IMR-90 (cell line): ENCODE results near the gene LRRC8B. TPM values are rescaled to one million over a fixed set of nuclear protein-coding genes. Genes with fewer than 3 reads are reported as not detected.

Source experiments
- ATAC-seq: fragments of 200-7000 bp; cut with Tn5 transposase; 2 replicates; pipeline ENCODE4 v1.9.1; 2020; ENCODE audit warnings: low read depth, mild to moderate bottlenecking, moderate library complexity
- BruUV-seq: library from RNA; stranded (reverse); fragments of 400-500 nt; replicated peaks from 2 replicates; lab custom pipeline; 2021; lab: Mats Ljungman, UMichigan
- CTCF ChIA-PET: fragments of 300-600 bp; formaldehyde crosslinking; extraction: SDS; loops from one replicate; lab custom pipeline; 2021; ENCODE audit warnings: antibody characterized with exemption; lab: Yijun Ruan, JAX
- POLR2A ChIA-PET: fragments of 300-600 bp; sonication (Branson Sonifier 250); formaldehyde crosslinking; loops from one replicate; lab custom pipeline; 2022; ENCODE audit warnings: antibody characterized with exemption; ENCODE audit not compliant: unreplicated experiment; lab: Charles Lee
- DNase-seq: peaks from one replicate; pipeline ENCODE4 v3.0.0; 2013
- H2AFZ ChIP-seq: replicated peaks from 2 replicates; pipeline ENCODE3; 2013; ENCODE audit warnings: low read length, mild to moderate bottlenecking; ENCODE audit not compliant: poor library complexity
- H2AK5ac ChIP-seq: 2 replicates; pipeline ENCODE4 v1.6.1; 2013; ENCODE audit warnings: low read depth, low read length, inconsistent platforms
- H2AK9ac ChIP-seq: replicated peaks from 2 replicates; pipeline ENCODE3; 2013; ENCODE audit warnings: mild to moderate bottlenecking, low read depth, low read length, moderate library complexity; ENCODE audit not compliant: poor library complexity
- H2BK120ac ChIP-seq: 2 replicates; pipeline ENCODE4 v1.6.1; 2013; ENCODE audit warnings: low read depth, low read length, inconsistent platforms
- H2BK15ac ChIP-seq: 3 replicates; pipeline ENCODE4 v1.6.1; 2013; ENCODE audit warnings: low read depth, low read length, inconsistent platforms
- H2BK20ac ChIP-seq: 2 replicates; pipeline ENCODE4 v1.6.1; 2013; ENCODE audit warnings: low read depth, mild to moderate bottlenecking, inconsistent platforms, low read length, moderate library complexity
- H2BK5ac ChIP-seq: 2 replicates; pipeline ENCODE4 v1.6.1; 2013; ENCODE audit warnings: mild to moderate bottlenecking, low read depth, low read length, inconsistent platforms; ENCODE audit not compliant: poor library complexity, severe bottlenecking
- H3K14ac ChIP-seq: replicated peaks from 2 replicates; pipeline ENCODE4 v1.6.1; 2013; ENCODE audit warnings: low read depth, low read length, inconsistent platforms
- H3K18ac ChIP-seq: 2 replicates; pipeline ENCODE4 v1.6.1; 2013; ENCODE audit warnings: low read depth, low read length, control low read depth
- H3K23ac ChIP-seq: 2 replicates; pipeline ENCODE4 v1.6.1; 2013; ENCODE audit warnings: low read depth, low read length, inconsistent platforms
- H3K27ac ChIP-seq: 2 replicates; pipeline ENCODE4 v1.5.1; 2013; ENCODE audit warnings: mild to moderate bottlenecking, control low read depth, low read length; ENCODE audit not compliant: insufficient read depth
- H3K27me3 ChIP-seq: 2 replicates; pipeline ENCODE4 v1.6.1; 2013; ENCODE audit warnings: low read length; ENCODE audit not compliant: control insufficient read depth, insufficient read depth
- H3K36me3 ChIP-seq: 2 replicates; pipeline ENCODE4 v1.6.1; 2013; ENCODE audit warnings: low read length, mixed read lengths; ENCODE audit not compliant: control insufficient read depth, insufficient read depth
- H3K4ac ChIP-seq: 2 replicates; pipeline ENCODE4 v1.6.1; 2013; ENCODE audit warnings: low read depth, low read length, inconsistent platforms
- H3K4me1 ChIP-seq: 2 replicates; pipeline ENCODE4 v1.6.1; 2013; ENCODE audit warnings: low read length, mixed read lengths; ENCODE audit not compliant: control insufficient read depth, insufficient read depth
- H3K4me2 ChIP-seq: 2 replicates; pipeline ENCODE4 v1.6.1; 2013; ENCODE audit warnings: low read depth, mild to moderate bottlenecking, control low read depth, low read length, moderate library complexity
- H3K4me3 ChIP-seq: 2 replicates; pipeline ENCODE4 v1.5.1; 2013; ENCODE audit warnings: low read depth, mild to moderate bottlenecking, control low read depth, low read length, moderate library complexity; ENCODE audit not compliant: insufficient read depth
- H3K56ac ChIP-seq: 2 replicates; pipeline ENCODE4 v1.6.1; 2013; ENCODE audit warnings: low read length, inconsistent platforms; ENCODE audit not compliant: insufficient read depth; ENCODE audit errors: extremely low read depth
- H3K79me1 ChIP-seq, 2 experiments: 2 replicates each; pipeline ENCODE4 v1.6.1; 2013; ENCODE audit warnings: low read length in 2 of 2, inconsistent platforms in 1 of 2, low read depth in 1 of 2
- H3K9ac ChIP-seq: 2 replicates; pipeline ENCODE4 v1.6.1; 2013; ENCODE audit warnings: low read depth, low read length, control low read depth
- H3K9me1 ChIP-seq: 2 replicates; pipeline ENCODE4 v1.6.1; 2013; ENCODE audit warnings: low read length, inconsistent platforms; ENCODE audit not compliant: insufficient read depth
- H3K9me3 ChIP-seq: 2 replicates; pipeline ENCODE4 v1.6.1; 2013; ENCODE audit warnings: low read length; ENCODE audit not compliant: control insufficient read depth, insufficient read depth
- H4K20me1 ChIP-seq: 2 replicates; pipeline ENCODE4 v1.6.1; 2013; ENCODE audit warnings: low read length, inconsistent platforms; ENCODE audit not compliant: insufficient read depth
- H4K5ac ChIP-seq: 2 replicates; pipeline ENCODE4 v1.6.1; 2013; ENCODE audit warnings: mild to moderate bottlenecking, low read depth, low read length, control low read depth
- H4K8ac ChIP-seq, 2 experiments: 2 replicates each; pipeline ENCODE4 v1.6.1; 2013; ENCODE audit warnings: low read depth in 2 of 2, low read length in 2 of 2, control low read depth in 1 of 2, inconsistent platforms in 1 of 2
- H4K91ac ChIP-seq: 2 replicates; pipeline ENCODE4 v1.6.1; 2013; ENCODE audit warnings: low read depth, low read length, inconsistent platforms; ENCODE audit not compliant: insufficient read depth
- BHLHE40 ChIP-seq: fragments of 150-350 bp; IDR thresholded peaks from 2 replicates; pipeline ENCODE4 v1.6.1; 2016; ENCODE audit warnings: mild to moderate bottlenecking, low read depth, low read length
- CEBPB ChIP-seq: IDR thresholded peaks from 2 replicates; pipeline ENCODE4 v1.6.1; 2012; ENCODE audit warnings: low read depth, low read length, improper control_type of control experiment
- CHD1 ChIP-seq: IDR thresholded peaks from 2 replicates; pipeline ENCODE4 v1.6.1; 2012; ENCODE audit warnings: low read depth, low read length, improper control_type of control experiment
- FOS ChIP-seq: fragments of 150-350 bp; IDR thresholded peaks from 2 replicates; pipeline ENCODE4 v1.6.1; 2016; ENCODE audit warnings: low read depth, low read length
- MAFK ChIP-seq: IDR thresholded peaks from 2 replicates; pipeline ENCODE4 v1.6.1; 2012; ENCODE audit warnings: low read depth, low read length, improper control_type of control experiment
- MAZ ChIP-seq: IDR thresholded peaks from 2 replicates; pipeline ENCODE4 v1.6.1; 2012; ENCODE audit warnings: low read depth, mild to moderate bottlenecking, low read length, improper control_type of control experiment, moderate library complexity, borderline replicate concordance
- MXI1 ChIP-seq: IDR thresholded peaks from 2 replicates; pipeline ENCODE4 v1.6.1; 2012; ENCODE audit warnings: low read depth, mild to moderate bottlenecking, low read length, moderate library complexity, borderline replicate concordance
- NFE2L2 ChIP-seq: fragments of 150-350 bp; IDR thresholded peaks from 2 replicates; pipeline ENCODE4 v1.6.1; 2016; ENCODE audit warnings: low read depth, mild to moderate bottlenecking, low read length
- POLR2A ChIP-seq: IDR thresholded peaks from 2 replicates; pipeline ENCODE4 v1.6.1; 2012; ENCODE audit warnings: mild to moderate bottlenecking, low read depth, low read length
- RAD21 ChIP-seq: IDR thresholded peaks from 2 replicates; pipeline ENCODE4 v1.6.1; 2012; ENCODE audit warnings: low read length, improper control_type of control experiment
- RCOR1 ChIP-seq: IDR thresholded peaks from 2 replicates; pipeline ENCODE4 v1.6.1; 2012; ENCODE audit warnings: mild to moderate bottlenecking, low read length, improper control_type of control experiment; ENCODE audit not compliant: insufficient replicate concordance
- RFX5 ChIP-seq: IDR thresholded peaks from 2 replicates; pipeline ENCODE4 v1.8.0; 2012; ENCODE audit warnings: low read depth, mild to moderate bottlenecking, low read length, moderate library complexity
- SMC3 ChIP-seq: fragments of 150-350 bp; IDR thresholded peaks from 2 replicates; pipeline ENCODE4 v1.6.1; 2016; ENCODE audit warnings: low read depth, mild to moderate bottlenecking, antibody characterized with exemption, low read length, moderate library complexity
- WGBS, 2 experiments: methylation state at CpG; one replicate each; pipeline versions ENCODE4 v1.1.5 to v1.1.7; 2013; ENCODE audit warnings: missing lambda C conversion rate in 2 of 2; ENCODE audit not compliant: insufficient read length in 1 of 2; ENCODE audit errors: extremely low coverage in 2 of 2; 5-methylcytosine and 5-hydroxymethylcytosine counted together
- dilution Hi-C: fragments of 300-500 bp; cut with HindIII; formaldehyde crosslinking; loops from one replicate; pipeline ENCODE4 v1.14.3; 2018; ENCODE audit warnings: low sequenced_read_pairs; ENCODE audit not compliant: unreplicated experiment
- in situ Hi-C: fragments of 300-500 bp; cut with MboI; formaldehyde crosslinking; loops from 3 replicates; pipeline ENCODE4 v1.14.3; 2019; ENCODE audit warnings: low sequenced_read_pairs, inconsistent platforms, mixed read lengths
- intact Hi-C: fragments of 100-400 bp; cut with micrococcal nuclease; formaldehyde crosslinking; loops from 2 replicates; pipeline ENCODE4 v1.10.0; 2022
- polyA plus RNA-seq, 3 experiments: library from polyadenylated mRNA; depleted of rRNA; stranded (reverse); fragments of >200 nt; gene quantifications; 2 replicates each; pipeline ENCODE4 v1.2.3, GENCODE V29; 2012; ENCODE audit warnings: low replicate concordance in 1 of 3
- total RNA-seq: library from RNA; depleted of rRNA; stranded (reverse); fragments of >200 nt; gene quantifications from 2 replicates; pipeline ENCODE4 v1.2.3, GENCODE V29; 2012
- TF ChIP-seq, protein P1 (sequence below): conservative IDR thresholded peaks from 2 replicates; pipeline ENCODE4 v1.5.1; 2012; ENCODE audit warnings: mild to moderate bottlenecking, low read depth, low read length, improper control_type of control experiment
- TF ChIP-seq, protein P2 (sequence below): fragments of 150-350 bp; IDR thresholded peaks from 2 replicates; pipeline ENCODE4 v1.6.1; 2017; ENCODE audit warnings: mild to moderate bottlenecking, antibody characterized with exemption, low read length, low read depth
- TF ChIP-seq, protein P3 (sequence below): fragments of 150-350 bp; IDR thresholded peaks from 2 replicates; pipeline ENCODE4 v1.6.1; 2016; ENCODE audit warnings: low read depth, mild to moderate bottlenecking, low read length, moderate library complexity, borderline replicate concordance

Gene LRRC8B
- total and polyA plus RNA-seq, 2 of the 4 experiments (the other 2 are of a cell fraction): 0.74 to 1.8 TPM

DNA sequence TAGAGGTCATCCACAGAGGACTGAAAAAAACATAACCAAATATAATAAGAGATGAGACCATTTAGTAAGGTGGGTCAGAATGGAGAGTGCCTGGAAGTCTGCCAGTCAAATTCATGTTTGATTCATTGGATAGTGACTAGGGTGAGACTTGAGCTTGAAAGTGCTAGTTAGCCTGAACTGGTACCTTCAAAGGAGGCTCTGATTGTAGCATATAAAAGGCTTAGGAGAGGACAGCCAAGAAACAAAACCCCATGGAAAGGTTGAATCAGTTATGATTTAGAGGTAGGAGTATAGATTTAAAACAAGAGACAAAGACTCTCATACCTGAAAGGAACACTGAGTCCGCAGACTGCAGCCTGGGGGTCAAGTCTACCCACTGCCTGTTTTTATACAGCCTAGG lies 63.9 kb downstream of the LRRC8B start:
- Histone ChIP-seq H3K4me3 (no peak overlapping the region), H2BK120ac (no peak overlapping the region), H4K8ac (no peak overlapping the region), H3K4ac (no peak overlapping the region), H3K23ac (no peak overlapping the region), H3K4me2 (no peak overlapping the region), H4K20me1 (no peaks in the 10 kb centered on the region), H3K9me1 (no peaks in the 10 kb centered on the region), H3K9ac (no peak overlapping the region), H2AFZ (no peak overlapping the region), H3K9me3 (no peaks in the 10 kb centered on the region), H3K79me1 (no peaks in the 10 kb centered on the region), H2AK5ac (no peak overlapping the region), H3K56ac (no peak overlapping the region), H2AK9ac (no peak overlapping the region), H4K5ac (no peak overlapping the region), H2BK20ac (no peak overlapping the region), H4K91ac (no peak overlapping the region), H3K27ac (no peak overlapping the region), H3K14ac (no peak overlapping the region), H2BK15ac (no peak overlapping the region), H2BK5ac (no peak overlapping the region), H3K27me3 (no peaks in the 10 kb centered on the region), H3K36me3 (no peaks in the 10 kb centered on the region), H3K18ac (no peak overlapping the region), H3K4me1 (no peaks in the 10 kb centered on the region)
- TF ChIP-seq, protein P1, sequence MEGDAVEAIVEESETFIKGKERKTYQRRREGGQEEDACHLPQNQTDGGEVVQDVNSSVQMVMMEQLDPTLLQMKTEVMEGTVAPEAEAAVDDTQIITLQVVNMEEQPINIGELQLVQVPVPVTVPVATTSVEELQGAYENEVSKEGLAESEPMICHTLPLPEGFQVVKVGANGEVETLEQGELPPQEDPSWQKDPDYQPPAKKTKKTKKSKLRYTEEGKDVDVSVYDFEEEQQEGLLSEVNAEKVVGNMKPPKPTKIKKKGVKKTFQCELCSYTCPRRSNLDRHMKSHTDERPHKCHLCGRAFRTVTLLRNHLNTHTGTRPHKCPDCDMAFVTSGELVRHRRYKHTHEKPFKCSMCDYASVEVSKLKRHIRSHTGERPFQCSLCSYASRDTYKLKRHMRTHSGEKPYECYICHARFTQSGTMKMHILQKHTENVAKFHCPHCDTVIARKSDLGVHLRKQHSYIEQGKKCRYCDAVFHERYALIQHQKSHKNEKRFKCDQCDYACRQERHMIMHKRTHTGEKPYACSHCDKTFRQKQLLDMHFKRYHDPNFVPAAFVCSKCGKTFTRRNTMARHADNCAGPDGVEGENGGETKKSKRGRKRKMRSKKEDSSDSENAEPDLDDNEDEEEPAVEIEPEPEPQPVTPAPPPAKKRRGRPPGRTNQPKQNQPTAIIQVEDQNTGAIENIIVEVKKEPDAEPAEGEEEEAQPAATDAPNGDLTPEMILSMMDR: no peak
- TF ChIP-seq POLR2A: no peak
- no peak for TF ChIP-seq MXI1
- no peak for TF ChIP-seq MAZ
- TF ChIP-seq MAFK: no peak
- TF ChIP-seq CHD1: no peak
- no peak for TF ChIP-seq RCOR1
- no peak for TF ChIP-seq SMC3
- TF ChIP-seq, protein P2, sequence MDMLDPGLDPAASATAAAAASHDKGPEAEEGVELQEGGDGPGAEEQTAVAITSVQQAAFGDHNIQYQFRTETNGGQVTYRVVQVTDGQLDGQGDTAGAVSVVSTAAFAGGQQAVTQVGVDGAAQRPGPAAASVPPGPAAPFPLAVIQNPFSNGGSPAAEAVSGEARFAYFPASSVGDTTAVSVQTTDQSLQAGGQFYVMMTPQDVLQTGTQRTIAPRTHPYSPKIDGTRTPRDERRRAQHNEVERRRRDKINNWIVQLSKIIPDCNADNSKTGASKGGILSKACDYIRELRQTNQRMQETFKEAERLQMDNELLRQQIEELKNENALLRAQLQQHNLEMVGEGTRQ: no peak
- TF ChIP-seq, protein P3, sequence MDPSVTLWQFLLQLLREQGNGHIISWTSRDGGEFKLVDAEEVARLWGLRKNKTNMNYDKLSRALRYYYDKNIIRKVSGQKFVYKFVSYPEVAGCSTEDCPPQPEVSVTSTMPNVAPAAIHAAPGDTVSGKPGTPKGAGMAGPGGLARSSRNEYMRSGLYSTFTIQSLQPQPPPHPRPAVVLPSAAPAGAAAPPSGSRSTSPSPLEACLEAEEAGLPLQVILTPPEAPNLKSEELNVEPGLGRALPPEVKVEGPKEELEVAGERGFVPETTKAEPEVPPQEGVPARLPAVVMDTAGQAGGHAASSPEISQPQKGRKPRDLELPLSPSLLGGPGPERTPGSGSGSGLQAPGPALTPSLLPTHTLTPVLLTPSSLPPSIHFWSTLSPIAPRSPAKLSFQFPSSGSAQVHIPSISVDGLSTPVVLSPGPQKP: no peak
- TF ChIP-seq CEBPB: no peak
- no peak for TF ChIP-seq NFE2L2
- no peak for TF ChIP-seq BHLHE40
- no peak for TF ChIP-seq FOS
- no peak for TF ChIP-seq RAD21
- TF ChIP-seq RFX5: no peak
- no TSS peak for BruUV-seq
- no peak for DNase-seq
- dilution Hi-C loops: loop anchor here (25.0 kb wide), 1 partner anchor 101 kb away; no protein-coding TSS in a partner anchor
- in situ Hi-C loops: no loop called here
- POLR2A ChIA-PET: no interaction called here
- WGBS, 2 experiments: no CpG with 5 or more reads among the region's 1 CpG
- no peak for ATAC-seq
- CTCF ChIA-PET: no interaction called here
- intact Hi-C loops: no loop called here
